HCT116 (cell line): Measurements from ENCODE around the gene SLC38A6. TPM values are rescaled to one million over a fixed set of nuclear protein-coding genes. Genes with fewer than 3 reads are reported as not detected.

Experiments used
- ATAC-seq: fragments of 200-7000 bp; cut with Tn5 transposase; 2 replicates; pipeline ENCODE4 v1.9.1; 2020; ENCODE audit warnings: mild to moderate bottlenecking, moderate library complexity
- BruUV-seq: library from RNA; stranded (reverse); fragments of 400-500 nt; replicated peaks from 2 replicates; lab custom pipeline; 2021; lab: Mats Ljungman, UMichigan
- CTCF ChIA-PET: fragments of 300-600 bp; sonication (Branson Sonifier 250); formaldehyde crosslinking; loops from one replicate; lab custom pipeline; 2021; ENCODE audit warnings: antibody characterized with exemption; lab: Charles Lee
- POLR2A ChIA-PET: fragments of 300-600, 350-600 bp; sonication (Branson Sonifier 250); formaldehyde crosslinking; loops from one replicate; lab custom pipeline; 2021; ENCODE audit warnings: antibody characterized with exemption; lab: Charles Lee
- RAD21 ChIA-PET, 2 experiments: fragments of 300-600 bp; sonication (Branson Sonifier 250); formaldehyde crosslinking; loops; one replicate each; lab custom pipeline; 2023; ENCODE audit warnings: low total read pairs in 2 of 2; ENCODE audit not compliant: uncharacterized antibody in 2 of 2, unreplicated experiment in 2 of 2, low non-redundant PET in 1 of 2; lab: Charles Lee
- DNase-seq: peaks from one replicate; pipeline ENCODE4 v3.0.0-alpha.2; 2010; ENCODE audit warnings: low read depth, low spot score
- H2AFZ ChIP-seq: fragments of 200-600 bp; shearing (Covaris generic), sonication (generic); 2 replicates; pipeline ENCODE4 v1.6.1; 2017; ENCODE audit warnings: low read depth, mixed run types, mixed read lengths, antibody characterized with exemption, low read length; ENCODE audit not compliant: poor library complexity, severe bottlenecking
- H3K27ac ChIP-seq: 2 replicates; pipeline ENCODE4 v1.5.1; 2012; ENCODE audit warnings: low read depth, low read length
- H3K27me3 ChIP-seq: fragments of 200-600 bp; sonication (generic); 2 replicates; pipeline ENCODE4 v1.6.1; 2016; ENCODE audit warnings: mixed run types, low read length, mixed read lengths; ENCODE audit not compliant: insufficient read depth
- H3K36me3 ChIP-seq, 2 experiments: fragments of 200-500 bp in 1 of 2; fragments of 200-600 bp in 1 of 2; sonication (Bioruptor generic) in 1 of 2; sonication (generic) in 1 of 2; 2 replicates each; pipeline versions ENCODE4 v1.5.1 to v1.6.1; 2014 to 2016; ENCODE audit warnings: low read length in 2 of 2, inconsistent platforms in 1 of 2, mixed read lengths in 1 of 2, mixed run types in 1 of 2; ENCODE audit not compliant: insufficient read depth in 2 of 2, control insufficient read depth in 1 of 2
- H3K4me1 ChIP-seq, 2 experiments: fragments of 200-600 bp in 1 of 2; sonication (generic) in 1 of 2; 2 replicates each; pipeline versions ENCODE4 v1.5.1 to v1.6.1; 2012 to 2017; ENCODE audit warnings: low read length in 2 of 2, inconsistent platforms in 1 of 2, mild to moderate bottlenecking in 1 of 2, mixed read lengths in 1 of 2, mixed run types in 1 of 2, moderate library complexity in 1 of 2; ENCODE audit not compliant: insufficient read depth in 2 of 2, control insufficient read depth in 1 of 2
- H3K4me2 ChIP-seq: fragments of 200-600 bp; sonication (generic); 2 replicates; pipeline ENCODE4 v1.6.1; 2017; ENCODE audit warnings: mixed run types, low read length, mixed read lengths
- H3K4me3 ChIP-seq, 2 experiments: fragments of 200-600 bp in 1 of 2; sonication (generic) in 1 of 2; replicated peaks in 1 of 2; 2 replicates each; pipeline ENCODE4 v1.5.1; 2011 to 2016; ENCODE audit warnings: low read length in 2 of 2, control low read depth in 1 of 2, low read depth in 1 of 2, mild to moderate bottlenecking in 1 of 2, mixed read lengths in 1 of 2, mixed run types in 1 of 2
- H3K79me2 ChIP-seq: fragments of 200-600 bp; sonication (generic); 2 replicates; pipeline ENCODE4 v1.6.1; 2017; ENCODE audit warnings: mild to moderate bottlenecking, mixed run types, low read length, moderate library complexity, mixed read lengths; ENCODE audit not compliant: insufficient read depth
- H3K9ac ChIP-seq: fragments of 200-600 bp; sonication (generic); 2 replicates; pipeline ENCODE4 v1.6.1; 2016; ENCODE audit warnings: low read length, mixed read lengths
- H3K9me2 ChIP-seq: fragments of 200-600 bp; sonication (generic), shearing (Covaris generic); 2 replicates; pipeline ENCODE4 v1.6.1; 2017; ENCODE audit warnings: mixed run types, mild to moderate bottlenecking, moderate library complexity; ENCODE audit not compliant: insufficient read depth
- H3K9me3 ChIP-seq, 2 experiments: fragments of 200-500 bp in 1 of 2; fragments of 200-600 bp in 1 of 2; sonication (Bioruptor generic) in 1 of 2; sonication (generic) in 1 of 2; 2 replicates each; pipeline ENCODE4 v1.6.1; 2014 to 2017; ENCODE audit warnings: low read length in 2 of 2, mixed read lengths in 2 of 2, inconsistent platforms in 1 of 2, low read depth in 1 of 2, mild to moderate bottlenecking in 1 of 2, mixed run types in 1 of 2, moderate library complexity in 1 of 2; ENCODE audit not compliant: control insufficient read depth in 1 of 2, insufficient read depth in 1 of 2
- H4K20me1 ChIP-seq: fragments of 200-600 bp; sonication (generic), shearing (Covaris generic); 2 replicates; pipeline ENCODE4 v1.6.1; 2017; ENCODE audit warnings: mixed run types, mild to moderate bottlenecking, moderate library complexity; ENCODE audit not compliant: insufficient read depth
- ATF3 ChIP-seq: IDR thresholded peaks from 2 replicates; pipeline ENCODE4 v1.6.1; 2012
- EGR1 ChIP-seq: IDR thresholded peaks from 2 replicates; pipeline ENCODE4 v1.6.1; 2012; ENCODE audit warnings: low read depth
- FOSL1 ChIP-seq: IDR thresholded peaks from 2 replicates; pipeline ENCODE4 v1.6.1; 2012; ENCODE audit warnings: low read depth
- POLR2AphosphoS5 ChIP-seq: IDR thresholded peaks from 2 replicates; pipeline ENCODE4 v1.6.1; 2011; ENCODE audit warnings: mild to moderate bottlenecking, low read depth, low read length, moderate library complexity
- SIN3A ChIP-seq: IDR thresholded peaks from 2 replicates; pipeline ENCODE4 v1.6.1; 2012; ENCODE audit warnings: low read depth
- ZFX ChIP-seq: fragments of 450-650 bp; IDR thresholded peaks from 2 replicates; pipeline ENCODE4 v1.6.1; 2017
- intact Hi-C: fragments of 100-400 bp; cut with micrococcal nuclease; formaldehyde crosslinking; loops from 2 replicates; pipeline ENCODE4 v1.10.0; 2022
- total RNA-seq: library from RNA; stranded (reverse); gene quantifications from one replicate; pipeline ENCODE4 v1.2.1, GENCODE V29; 2021; ENCODE audit not compliant: unreplicated experiment

Gene SLC38A6
- total RNA-seq, 1 experiment from 2014 or later: 9.5 TPM

GRCh38 chr14:60986500-60986899, 5.5 kb downstream of the SLC38A6 start:
- no peak overlapping the region for H3K4me3 ChIP-seq
- ChIA-PET POLR2A (no interaction called here), CTCF (no interaction called here), RAD21 (no interaction called here)
- no peaks in the 10 kb centered on the region for H3K27me3 ChIP-seq
- no peaks in the 10 kb centered on the region; a peak in 2 of 4 replicates for H3K36me3 ChIP-seq
- H3K4me2 ChIP-seq: no peak overlapping the region
- H3K27ac ChIP-seq: no peak overlapping the region
- no peaks in the 10 kb centered on the region for H4K20me1 ChIP-seq
- no peak overlapping the region for H2AFZ ChIP-seq
- H3K9me2 ChIP-seq: no peaks in the 10 kb centered on the region
- TF ChIP-seq POLR2AphosphoS5 (no peak), ATF3 (no peak), FOSL1 (no peak)
- H3K4me1 ChIP-seq: peaks cover 0 to 8% of the 10 kb centered on the region in 2 experiments; a peak in 3 of 4 replicates
- DNase-seq (no peak), ATAC-seq (no peak)
- no peak overlapping the region for H3K9ac ChIP-seq
- H3K79me2 ChIP-seq: peaks cover 10% of the 10 kb centered on the region
- intact Hi-C loops: no loop called here
- no peaks in the 10 kb centered on the region for H3K9me3 ChIP-seq
- BruUV-seq: no TSS peak

DNA sequence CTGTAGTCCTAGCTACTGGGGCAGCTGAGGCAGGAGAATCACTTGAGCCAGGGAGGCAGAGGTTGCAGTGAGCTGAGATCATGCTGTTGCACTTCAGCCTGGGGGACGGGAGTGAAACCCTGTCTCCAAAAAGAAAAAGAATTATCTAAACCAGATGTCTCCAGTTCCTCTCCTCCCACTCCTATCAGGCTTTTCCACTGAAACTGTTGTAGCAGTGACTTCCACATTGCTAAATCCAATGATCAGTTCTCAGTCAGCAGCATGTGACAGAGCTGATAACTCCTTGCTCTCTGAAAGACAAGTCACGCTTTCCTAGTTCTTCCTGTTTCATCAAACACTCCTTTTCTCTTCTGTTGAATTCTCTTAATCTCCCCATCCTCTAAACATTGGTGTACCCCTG, 8.6 kb downstream of the SLC38A6 start:
- no peaks in the 10 kb centered on the region; a peak in 2 of 4 replicates for H3K36me3 ChIP-seq
- H3K4me2 ChIP-seq: no peak overlapping the region
- H3K79me2 ChIP-seq: no peaks in the 10 kb centered on the region
- no peaks in the 10 kb centered on the region for H3K4me1 ChIP-seq
- H3K9me2 ChIP-seq: no peaks in the 10 kb centered on the region
- H3K9me3 ChIP-seq: no peaks in the 10 kb centered on the region
- no peaks in the 10 kb centered on the region for H3K27me3 ChIP-seq
- TF ChIP-seq ZFX (no peak), SIN3A (no peak), EGR1 (no peak)
- ChIA-PET CTCF (no interaction called here), RAD21 (no interaction called here), POLR2A (no interaction called here)
- H3K9ac ChIP-seq: no peak overlapping the region
- no peak for DNase-seq
- no peak overlapping the region for H3K4me3 ChIP-seq
- no peak overlapping the region for H2AFZ ChIP-seq
- no peak overlapping the region for H3K27ac ChIP-seq
- intact Hi-C loops: no loop called here
- ATAC-seq: no peak
- H4K20me1 ChIP-seq: no peaks in the 10 kb centered on the region
- BruUV-seq: no TSS peak
